Measurements from ENCODE around the gene FYB2.

Gene FYB2

GRCh38 chr1:56758794-56759193, 60.4 kb downstream of the FYB2 start:
- no peak overlapping the region for H3K4me3 ChIP-seq (ENCODE audit: low read length)
- no peak for DNase-seq (ENCODE audit: low read depth)
- no peak for TF ChIP-seq CTCF (conservative IDR thresholded peaks at IDR 0.05; ENCODE audit: low read depth, low read length)

GRCh38 chr1:56758135-56758534, 61.1 kb downstream of the FYB2 start:
- TF ChIP-seq CTCF (conservative IDR thresholded peaks at IDR 0.05; ENCODE audit: low read depth, low read length) = peak; percentile 45
- no peak for DNase-seq (ENCODE audit: low read depth)
- no peak overlapping the region for H3K4me3 ChIP-seq (ENCODE audit: low read length)

GRCh38 chr1:56755911-56756310, 63.3 kb downstream of the FYB2 start:
- no peak for DNase-seq (ENCODE audit: low read depth)
- no peak for TF ChIP-seq CTCF (conservative IDR thresholded peaks at IDR 0.05; ENCODE audit: low read depth, low read length)
- no peak overlapping the region for H3K4me3 ChIP-seq (ENCODE audit: low read length)

- no peak overlapping the region for H3K4me3 ChIP-seq (ENCODE audit: low read length)
- no peak for TF ChIP-seq CTCF (conservative IDR thresholded peaks at IDR 0.05; ENCODE audit: low read depth, low read length)
- no peak for DNase-seq (ENCODE audit: low read depth)
Measured at GRCh38 chr1:56754708-56755479, 64.3 kb downstream of the FYB2 start.

- no peak overlapping the region for H3K4me3 ChIP-seq (ENCODE audit: low read length)
- no peak for DNase-seq (ENCODE audit: low read depth)
- TF ChIP-seq CTCF (conservative IDR thresholded peaks at IDR 0.05; ENCODE audit: low read depth, low read length) = no peak
Measured at GRCh38 chr1:56745231-56745630, 74.0 kb downstream of the FYB2 start.

- no peak for TF ChIP-seq CTCF (conservative IDR thresholded peaks at IDR 0.05; ENCODE audit: low read depth, low read length)
- DNase-seq (ENCODE audit: low read depth) = no peak
- H3K4me3 ChIP-seq (ENCODE audit: low read length) = no peak overlapping the region
Measured at GRCh38 chr1:56728964-56729363, 90.2 kb downstream of the FYB2 start.

- H3K4me3 ChIP-seq (ENCODE audit: low read length) = no peak overlapping the region
- DNase-seq (ENCODE audit: low read depth) = no peak
- no peak for TF ChIP-seq CTCF (conservative IDR thresholded peaks at IDR 0.05; ENCODE audit: low read depth, low read length)
Measured at GRCh38 chr1:56726706-56727105, 92.5 kb downstream of the FYB2 start.
